ENCODE measurements around the gene NEU4. TPM values are rescaled to one million over a fixed set of nuclear protein-coding genes. Genes with fewer than 3 reads are reported as not detected.
"Not testable (repeated sequence)": the region's sequence is repeated elsewhere in the genome, so short reads cannot be mapped to it uniquely, and the experiment has no call there.

Gene NEU4
- total RNA-seq, 1 donor from 2014 or later, result 0.31 TPM

DNA sequence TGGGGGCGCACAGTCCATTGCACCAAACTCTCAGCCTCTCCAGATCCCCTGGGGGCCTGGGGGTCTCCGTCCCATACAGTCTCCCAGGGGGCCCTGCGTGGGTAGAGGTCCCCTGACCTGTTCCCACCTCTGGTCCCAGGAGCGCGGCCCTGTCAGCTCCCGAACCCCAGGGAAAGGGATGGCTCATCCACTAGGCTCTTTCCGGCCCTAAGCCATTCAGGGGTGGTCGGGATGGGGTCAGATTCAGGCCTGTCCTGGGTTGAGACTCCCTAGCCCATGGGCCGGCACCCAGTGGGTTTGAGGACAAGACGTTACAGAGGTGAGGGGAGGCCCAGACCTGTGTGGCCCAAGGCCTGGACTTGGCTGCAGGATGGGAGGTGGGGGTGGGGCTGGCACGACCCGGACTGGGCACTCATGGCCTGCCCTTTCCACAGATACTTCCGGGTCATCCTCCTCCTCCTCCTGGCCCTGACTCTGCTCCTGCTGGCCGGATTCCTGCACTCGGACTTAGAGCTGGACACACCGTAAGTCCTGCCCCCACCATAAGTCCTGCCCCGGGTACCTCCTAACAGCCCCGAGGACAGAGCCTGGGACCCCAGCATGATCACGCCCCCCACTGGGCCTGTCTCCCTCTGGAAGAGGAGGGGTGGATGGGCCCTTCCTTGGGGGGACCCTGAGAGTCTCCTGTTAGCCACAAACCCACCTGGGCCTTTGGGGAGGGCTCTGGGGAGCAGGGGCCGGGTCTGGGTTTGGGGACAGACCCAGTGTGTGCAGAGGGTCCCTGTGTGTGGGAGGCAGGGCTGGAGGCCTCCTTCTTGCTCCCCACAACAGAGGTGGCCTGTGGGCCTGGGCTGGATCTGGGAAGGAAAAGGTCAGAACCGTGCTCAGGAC, 10.1 kb upstream of the NEU4 start:
- H3K4me1 Mint-ChIP-seq, result peaks cover 3% of the 10 kb centered on the region
- no peak for DNase-seq
- no peak overlapping the region for H3K4me3 Mint-ChIP-seq
- H3K27me3 Mint-ChIP-seq, result no peaks in the 10 kb centered on the region
- CTCF ChIA-PET, result no interaction called here
- no peaks in the 10 kb centered on the region for H3K9me3 Mint-ChIP-seq
- intact Hi-C loops (cut with micrococcal nuclease), result no loop called here
- POLR2A ChIA-PET, result no interaction called here
- no peak for ATAC-seq (ENCODE audit: low read depth)
- H3K36me3 Mint-ChIP-seq (ENCODE audit: low read depth), result no peaks in the 10 kb centered on the region
- no peak overlapping the region for H3K27ac Mint-ChIP-seq
- TF ChIP-seq, protein P1, sequence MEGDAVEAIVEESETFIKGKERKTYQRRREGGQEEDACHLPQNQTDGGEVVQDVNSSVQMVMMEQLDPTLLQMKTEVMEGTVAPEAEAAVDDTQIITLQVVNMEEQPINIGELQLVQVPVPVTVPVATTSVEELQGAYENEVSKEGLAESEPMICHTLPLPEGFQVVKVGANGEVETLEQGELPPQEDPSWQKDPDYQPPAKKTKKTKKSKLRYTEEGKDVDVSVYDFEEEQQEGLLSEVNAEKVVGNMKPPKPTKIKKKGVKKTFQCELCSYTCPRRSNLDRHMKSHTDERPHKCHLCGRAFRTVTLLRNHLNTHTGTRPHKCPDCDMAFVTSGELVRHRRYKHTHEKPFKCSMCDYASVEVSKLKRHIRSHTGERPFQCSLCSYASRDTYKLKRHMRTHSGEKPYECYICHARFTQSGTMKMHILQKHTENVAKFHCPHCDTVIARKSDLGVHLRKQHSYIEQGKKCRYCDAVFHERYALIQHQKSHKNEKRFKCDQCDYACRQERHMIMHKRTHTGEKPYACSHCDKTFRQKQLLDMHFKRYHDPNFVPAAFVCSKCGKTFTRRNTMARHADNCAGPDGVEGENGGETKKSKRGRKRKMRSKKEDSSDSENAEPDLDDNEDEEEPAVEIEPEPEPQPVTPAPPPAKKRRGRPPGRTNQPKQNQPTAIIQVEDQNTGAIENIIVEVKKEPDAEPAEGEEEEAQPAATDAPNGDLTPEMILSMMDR (IDR thresholded peaks at IDR 0.05), result no peak

DNA sequence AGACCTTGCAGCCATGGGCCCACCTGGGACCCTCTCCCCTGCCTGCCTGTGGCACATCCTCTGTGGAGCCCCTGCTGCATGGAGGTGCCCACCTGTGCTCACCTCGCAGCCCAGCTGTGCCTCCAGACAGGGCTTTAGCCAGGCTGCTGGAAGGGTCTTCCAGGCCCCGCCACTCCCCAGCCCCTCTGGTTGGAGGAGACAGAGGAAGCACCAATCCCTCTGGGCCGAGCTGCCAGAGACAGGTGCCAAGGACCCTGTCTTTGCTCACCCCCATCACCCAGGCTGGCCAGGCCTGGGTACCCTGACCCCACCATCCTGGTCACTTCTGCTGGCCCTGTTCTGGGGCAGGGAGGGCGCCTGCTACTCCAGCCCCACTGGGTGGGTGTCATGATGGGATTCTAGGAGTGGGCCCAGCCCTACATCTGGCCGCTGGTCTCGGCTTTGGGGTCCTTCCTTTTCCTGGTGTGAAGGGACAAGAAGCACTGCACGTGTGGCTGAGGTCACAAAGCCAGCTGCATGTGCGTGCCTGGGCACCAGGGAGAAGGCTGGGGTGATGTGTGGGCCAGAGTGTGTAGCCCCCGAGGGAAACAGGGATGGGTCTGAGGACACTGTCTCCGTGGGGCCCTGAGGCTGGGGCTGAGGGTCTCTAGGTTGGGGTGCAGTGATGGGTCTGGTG, 9.3 kb upstream of the NEU4 start:
- ATAC-seq (ENCODE audit: low read depth) (no peak), DNase-seq (no peak)
- POLR2A ChIA-PET, result no interaction called here
- no peaks in the 10 kb centered on the region for H3K36me3 Mint-ChIP-seq (ENCODE audit: low read depth)
- H3K4me1 Mint-ChIP-seq, result peaks cover 11% of the 10 kb centered on the region
- no peaks in the 10 kb centered on the region for H3K27me3 Mint-ChIP-seq
- CTCF ChIA-PET, result no interaction called here
- no peaks in the 10 kb centered on the region for H3K9me3 Mint-ChIP-seq
- no peak overlapping the region for H3K27ac Mint-ChIP-seq
- TF ChIP-seq, protein P1 (IDR thresholded peaks at IDR 0.05), result no peak
- intact Hi-C loops (cut with micrococcal nuclease), result loop anchor here (5.0 kb wide), 2 partner anchors 43 to 58 kb away; partner anchors contain the start of gene PDCD1
- no peak overlapping the region for H3K4me3 Mint-ChIP-seq

- POLR2A ChIA-PET; H3K36me3 Mint-ChIP-seq (ENCODE audit: low read depth); ATAC-seq (ENCODE audit: low read depth); H3K27me3 Mint-ChIP-seq; CTCF ChIA-PET; DNase-seq; H3K27ac Mint-ChIP-seq; H3K4me3 Mint-ChIP-seq; H3K9me3 Mint-ChIP-seq: not testable (repeated sequence)
- H3K4me1 Mint-ChIP-seq, result peaks cover 14% of the 10 kb centered on the region
- intact Hi-C loops (cut with micrococcal nuclease), result loop anchor here (5.0 kb wide), 2 partner anchors 42 to 57 kb away; partner anchors contain the start of gene PDCD1
These were observed 8.6 kb upstream of the NEU4 start for GRCh38 chr2:241800198-241800903.

GRCh38 chr2:241801611-241802420, 7.2 kb upstream of the NEU4 start:
- DNase-seq (no peak), ATAC-seq (ENCODE audit: low read depth) (no peak)
- Mint-ChIP-seq H3K4me3 (no peak overlapping the region), H3K27me3 (no peaks in the 10 kb centered on the region), H3K27ac (no peak overlapping the region), H3K4me1 (peaks cover 14% of the 10 kb centered on the region), H3K9me3 (no peaks in the 10 kb centered on the region), H3K36me3 (ENCODE audit: low read depth) (no peaks in the 10 kb centered on the region)
- TF ChIP-seq, protein P1 (IDR thresholded peaks at IDR 0.05), result no peak
- ChIA-PET CTCF (no interaction called here), POLR2A (no interaction called here)
- intact Hi-C loops (cut with micrococcal nuclease), result loop anchor here (5.0 kb wide), 2 partner anchors 40 to 55 kb away; partner anchors contain the start of gene PDCD1
